Measurements from ENCODE around the gene PXN.

The PXN gene

DNA sequence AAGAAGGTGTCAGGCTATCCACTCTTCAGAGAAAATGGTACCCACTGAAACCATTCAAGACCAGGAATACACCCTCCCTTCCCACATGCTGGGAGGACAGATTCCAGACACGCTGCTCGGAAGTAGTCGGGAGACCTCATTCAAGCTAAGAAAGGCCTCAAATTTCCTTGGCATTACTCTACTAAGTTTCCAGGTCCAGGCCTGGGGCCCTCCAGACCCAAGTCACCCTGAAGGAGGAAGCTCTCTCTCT, 37.6 kb downstream of the PXN start:
- TF ChIP-seq, protein P1, sequence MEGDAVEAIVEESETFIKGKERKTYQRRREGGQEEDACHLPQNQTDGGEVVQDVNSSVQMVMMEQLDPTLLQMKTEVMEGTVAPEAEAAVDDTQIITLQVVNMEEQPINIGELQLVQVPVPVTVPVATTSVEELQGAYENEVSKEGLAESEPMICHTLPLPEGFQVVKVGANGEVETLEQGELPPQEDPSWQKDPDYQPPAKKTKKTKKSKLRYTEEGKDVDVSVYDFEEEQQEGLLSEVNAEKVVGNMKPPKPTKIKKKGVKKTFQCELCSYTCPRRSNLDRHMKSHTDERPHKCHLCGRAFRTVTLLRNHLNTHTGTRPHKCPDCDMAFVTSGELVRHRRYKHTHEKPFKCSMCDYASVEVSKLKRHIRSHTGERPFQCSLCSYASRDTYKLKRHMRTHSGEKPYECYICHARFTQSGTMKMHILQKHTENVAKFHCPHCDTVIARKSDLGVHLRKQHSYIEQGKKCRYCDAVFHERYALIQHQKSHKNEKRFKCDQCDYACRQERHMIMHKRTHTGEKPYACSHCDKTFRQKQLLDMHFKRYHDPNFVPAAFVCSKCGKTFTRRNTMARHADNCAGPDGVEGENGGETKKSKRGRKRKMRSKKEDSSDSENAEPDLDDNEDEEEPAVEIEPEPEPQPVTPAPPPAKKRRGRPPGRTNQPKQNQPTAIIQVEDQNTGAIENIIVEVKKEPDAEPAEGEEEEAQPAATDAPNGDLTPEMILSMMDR (IDR thresholded peaks at IDR 0.05; ENCODE audit: control insufficient read depth, extremely low read depth, insufficient read depth) = no peak
- H3K4me3 ChIP-seq (ENCODE audit: low read depth, low read length) = no peak overlapping the region
- DNase-seq (ENCODE audit: low read depth) = no peak

DNA sequence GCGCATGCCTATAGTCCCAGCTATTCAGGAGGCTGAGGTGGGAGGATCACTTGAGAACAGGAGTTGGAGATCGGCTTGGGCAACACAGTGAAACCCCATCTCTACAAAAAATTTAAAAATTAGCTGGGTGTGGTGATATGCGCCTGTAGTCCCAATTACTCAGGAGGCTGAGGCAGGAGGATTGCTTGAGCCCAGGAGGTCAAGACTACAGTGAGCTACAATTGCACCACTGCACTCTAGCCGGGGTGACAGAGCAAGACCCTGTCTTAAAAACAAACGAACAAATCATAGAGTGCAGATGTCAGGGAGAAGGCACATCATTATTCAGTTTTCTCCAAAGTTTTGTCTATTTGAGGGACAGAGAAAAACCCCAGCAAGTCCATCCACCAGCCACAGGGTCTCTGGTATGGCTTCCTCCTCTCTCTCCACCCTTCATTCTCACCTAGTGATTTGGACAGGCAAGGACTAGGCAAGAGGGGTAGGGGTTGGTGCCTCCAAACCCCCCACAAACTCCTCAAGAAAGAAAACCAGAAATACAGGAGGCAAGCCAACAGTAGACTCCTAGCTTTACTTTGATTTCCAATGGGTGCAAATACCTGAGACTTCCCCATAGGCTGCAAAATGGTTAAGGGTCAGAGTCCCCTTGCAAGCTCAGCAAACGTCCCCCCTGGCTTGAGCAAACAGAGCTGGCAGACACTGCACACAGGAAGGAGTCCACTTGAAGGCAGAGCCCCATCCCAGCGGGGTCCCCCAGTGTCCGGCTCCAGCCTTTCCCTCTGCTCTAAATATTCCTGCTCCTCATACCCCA, 38.1 kb downstream of the PXN start:
- no peak for DNase-seq (ENCODE audit: low read depth)
- TF ChIP-seq, protein P1 (IDR thresholded peaks at IDR 0.05; ENCODE audit: control insufficient read depth, extremely low read depth, insufficient read depth) = no peak
- no peak overlapping the region for H3K4me3 ChIP-seq (ENCODE audit: low read depth, low read length)

DNA sequence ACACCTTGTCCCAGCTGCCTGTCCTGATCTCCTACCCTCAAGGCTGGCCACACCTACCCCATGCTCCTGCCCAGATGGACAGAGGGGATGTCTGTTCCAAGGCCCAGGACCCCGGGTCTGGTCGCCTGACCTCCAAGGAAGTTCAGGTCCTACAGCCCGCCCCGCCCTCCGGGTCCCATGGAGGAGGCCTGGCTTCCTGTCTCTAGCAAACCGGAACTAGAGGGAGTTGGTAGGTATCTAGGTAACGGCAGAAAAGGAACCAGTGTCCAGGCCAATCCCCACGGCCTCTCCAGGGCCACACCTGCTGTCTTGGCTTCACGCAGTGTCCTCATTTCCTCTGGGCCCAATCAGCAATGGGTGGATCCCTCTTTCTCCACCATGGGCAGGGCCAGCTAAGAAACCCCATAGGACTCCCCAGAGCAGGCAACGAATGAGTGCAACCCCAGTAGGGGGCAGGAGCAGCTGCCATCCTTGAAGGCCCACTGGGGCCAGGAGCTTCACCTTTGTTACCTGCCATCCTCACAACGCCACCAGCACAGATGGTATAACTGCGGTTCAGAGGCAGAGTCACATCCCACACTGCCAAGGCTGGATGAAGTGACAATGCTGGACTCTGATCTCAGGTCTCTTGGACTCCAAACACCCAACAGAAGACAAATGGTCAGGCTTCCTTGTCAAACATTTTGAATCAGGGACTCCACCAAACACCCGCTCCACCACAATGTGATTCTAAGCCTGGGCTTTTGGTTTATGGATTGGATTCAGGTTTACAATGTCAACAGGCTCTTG, 39.5 kb downstream of the PXN start:
- TF ChIP-seq, protein P1 (IDR thresholded peaks at IDR 0.05; ENCODE audit: control insufficient read depth, extremely low read depth, insufficient read depth) = no peak
- H3K4me3 ChIP-seq (ENCODE audit: low read depth, low read length) = no peak overlapping the region
- DNase-seq (ENCODE audit: low read depth) = no peak

DNA sequence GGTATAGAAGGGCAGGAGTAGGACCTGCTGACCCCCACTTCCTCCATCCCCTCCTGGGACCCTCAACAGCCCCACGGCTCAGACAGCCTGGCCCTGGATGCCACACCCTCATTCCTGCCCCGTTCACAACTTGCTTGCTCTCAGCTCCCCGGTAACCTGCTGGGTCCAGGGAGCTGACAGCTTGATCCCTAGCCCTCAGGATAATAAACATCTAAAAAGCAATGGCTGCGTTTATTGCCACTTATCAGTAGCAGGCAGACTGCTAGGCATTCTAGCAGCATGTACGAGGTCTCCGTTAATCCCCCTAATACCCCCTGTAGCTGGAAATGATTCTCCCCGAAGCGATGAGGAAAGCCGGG, 40.4 kb downstream of the PXN start:
- DNase-seq (ENCODE audit: low read depth) = no peak
- no peak overlapping the region for H3K4me3 ChIP-seq (ENCODE audit: low read depth, low read length)
- TF ChIP-seq, protein P1 (IDR thresholded peaks at IDR 0.05; ENCODE audit: control insufficient read depth, extremely low read depth, insufficient read depth) = no peak

DNA sequence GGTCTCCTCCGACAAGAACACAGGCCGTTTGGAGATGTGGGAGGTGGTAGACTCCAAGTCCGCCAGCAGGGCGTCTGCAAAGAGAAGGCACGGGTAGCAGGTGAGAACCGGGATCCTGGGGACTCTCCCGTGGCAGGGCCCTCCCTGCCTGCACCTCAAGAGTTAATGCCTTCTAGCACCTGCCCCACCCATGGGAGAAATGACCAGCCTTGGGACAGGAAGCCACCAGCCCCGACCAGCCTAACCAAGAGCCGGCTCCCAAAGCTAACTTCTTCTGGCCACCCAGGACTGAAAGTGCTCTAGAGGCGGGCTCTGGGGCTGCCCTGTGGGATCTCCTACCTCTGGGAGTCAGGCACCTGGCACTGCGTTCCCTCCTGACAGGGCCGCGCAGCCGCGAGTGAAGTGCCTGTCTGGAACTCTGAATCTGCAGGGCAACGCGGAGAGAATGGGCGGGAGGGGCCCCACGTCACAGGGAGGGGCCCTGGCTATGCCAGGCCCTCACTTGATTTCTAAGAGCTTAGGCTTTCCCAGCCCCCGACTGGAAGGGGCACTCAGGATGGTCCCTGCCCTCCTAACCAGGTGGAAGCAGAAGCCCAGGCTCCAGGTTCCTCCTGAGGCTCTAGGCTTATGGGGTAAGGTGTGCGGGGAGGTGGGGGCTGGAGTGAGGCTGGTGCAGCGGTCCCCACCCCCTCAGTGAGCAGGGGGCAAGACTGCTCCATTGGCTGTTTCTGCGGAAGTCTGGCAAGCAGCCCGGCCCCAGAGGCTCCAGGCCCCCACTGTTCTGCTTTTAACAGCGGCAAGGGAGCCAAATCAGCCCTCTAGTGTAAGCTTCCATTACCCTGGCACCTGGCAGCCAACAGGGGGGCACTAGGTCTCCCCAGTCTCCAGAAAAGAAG, 41.0 kb downstream of the PXN start:
- DNase-seq (ENCODE audit: low read depth) = no peak
- no peak overlapping the region for H3K4me3 ChIP-seq (ENCODE audit: low read depth, low read length)
- TF ChIP-seq, protein P1 (IDR thresholded peaks at IDR 0.05; ENCODE audit: control insufficient read depth, extremely low read depth, insufficient read depth) = no peak

DNA sequence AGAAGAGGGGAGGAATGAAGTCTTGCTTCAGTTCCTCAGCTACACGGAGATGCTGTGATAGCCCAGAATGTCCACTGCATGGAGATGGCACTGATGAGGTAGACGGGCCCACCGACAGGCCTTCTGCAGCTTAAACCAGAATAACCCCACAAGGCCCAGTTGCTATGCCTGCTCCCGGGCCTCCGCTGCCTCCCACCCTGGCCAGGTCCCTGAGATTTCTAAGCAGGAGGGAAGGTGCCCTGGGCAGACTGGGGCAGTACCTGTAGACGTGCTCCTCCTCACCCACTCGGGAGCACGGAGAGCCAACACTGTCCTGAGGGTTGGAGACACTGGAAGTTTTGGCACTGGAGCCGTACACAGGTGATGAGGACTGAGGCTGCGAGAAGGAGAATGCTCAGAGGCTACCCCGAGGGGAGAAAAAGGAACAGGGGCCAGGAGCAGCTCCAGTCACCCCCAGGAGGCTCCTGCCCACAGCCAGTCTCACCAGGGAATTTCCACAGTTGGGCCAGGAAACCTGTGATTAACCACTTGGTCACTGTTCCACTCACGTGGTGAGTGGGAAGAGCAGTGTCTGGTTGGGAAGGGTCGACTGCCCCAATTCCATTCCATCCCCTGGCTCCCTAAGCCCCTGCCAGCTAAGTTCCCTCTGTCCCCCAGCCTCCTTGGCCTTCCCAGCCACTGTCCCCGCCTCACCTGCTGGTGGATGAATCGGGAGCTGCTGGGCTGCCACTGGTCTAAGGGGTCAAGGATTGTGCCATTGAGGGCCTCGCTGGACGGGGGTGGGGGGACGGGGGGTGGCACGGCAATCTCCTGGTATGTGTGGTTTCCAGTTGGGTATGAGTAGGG, 41.8 kb downstream of the PXN start:
- DNase-seq (ENCODE audit: low read depth) = no peak
- TF ChIP-seq, protein P1 (IDR thresholded peaks at IDR 0.05; ENCODE audit: control insufficient read depth, extremely low read depth, insufficient read depth) = no peak
- no peak overlapping the region for H3K4me3 ChIP-seq (ENCODE audit: low read depth, low read length)

Measured in LNCaP clone FGC (cell line).